ENCODE results near the gene SAPCD2.
A peak's percentile ranks its signal among the peaks of the same experiment; 100 is the strongest.
"Not testable (repeated sequence)": the region's sequence is repeated elsewhere in the genome, so short reads cannot be mapped to it uniquely, and the experiment has no call there.

SAPCD2 gene

GRCh38 chr9:137070201-137070905 is at the start of gene SAPCD2:
Gene SAPCD2 (minus strand): TSS chr9:137070557. CDS start chr9:137070460, 97 bp downstream.
- peak within 1 kb of the TSS; percentile 25 for H3K4me3 ChIP-seq (ENCODE audit: low read length)
- H3K27me3 ChIP-seq (ENCODE audit: control insufficient read depth, insufficient read depth, low read length): peaks cover 13% of the 10 kb centered on the region
- H3K4me1 ChIP-seq (ENCODE audit: control insufficient read depth, insufficient read depth, low read length): peaks cover 42% of the 10 kb centered on the region
- peak within 1 kb of the TSS; percentile 65 for H3K9ac ChIP-seq (ENCODE audit: low read length)
- H3K36me3 ChIP-seq (ENCODE audit: control insufficient read depth, insufficient read depth, low read length): no peaks in the 10 kb centered on the region
- H3K9me3 ChIP-seq (ENCODE audit: control insufficient read depth, low read length): no peaks in the 10 kb centered on the region

- H3K9me3 ChIP-seq (ENCODE audit: control insufficient read depth, low read length); H3K9ac ChIP-seq (ENCODE audit: low read length); H3K36me3 ChIP-seq (ENCODE audit: control insufficient read depth, insufficient read depth, low read length); H3K4me1 ChIP-seq (ENCODE audit: control insufficient read depth, insufficient read depth, low read length); H3K4me3 ChIP-seq (ENCODE audit: low read length): not testable (repeated sequence)
- H3K27me3 ChIP-seq (ENCODE audit: control insufficient read depth, insufficient read depth, low read length): peaks cover 19% of the 10 kb centered on the region
Observed at GRCh38 chr9:137118092-137118603, 47.8 kb upstream of the SAPCD2 start.

GRCh38 chr9:137117269-137117731 is 46.9 kb upstream of the SAPCD2 start:
- H3K4me1 ChIP-seq (ENCODE audit: control insufficient read depth, insufficient read depth, low read length): peaks cover 9% of the 10 kb centered on the region
- H3K27me3 ChIP-seq (ENCODE audit: control insufficient read depth, insufficient read depth, low read length): peaks cover 19% of the 10 kb centered on the region
- no peak overlapping the region for H3K4me3 ChIP-seq (ENCODE audit: low read length)
- no peak overlapping the region for H3K9ac ChIP-seq (ENCODE audit: low read length)
- no peaks in the 10 kb centered on the region for H3K36me3 ChIP-seq (ENCODE audit: control insufficient read depth, insufficient read depth, low read length)
- no peaks in the 10 kb centered on the region for H3K9me3 ChIP-seq (ENCODE audit: control insufficient read depth, low read length)

- H3K9ac ChIP-seq (ENCODE audit: low read length): no peak overlapping the region
- no peak overlapping the region for H3K4me3 ChIP-seq (ENCODE audit: low read length)
- H3K4me1 ChIP-seq (ENCODE audit: control insufficient read depth, insufficient read depth, low read length): peaks cover 9% of the 10 kb centered on the region
- no peaks in the 10 kb centered on the region for H3K9me3 ChIP-seq (ENCODE audit: control insufficient read depth, low read length)
- no peaks in the 10 kb centered on the region for H3K36me3 ChIP-seq (ENCODE audit: control insufficient read depth, insufficient read depth, low read length)
- peaks cover 19% of the 10 kb centered on the region for H3K27me3 ChIP-seq (ENCODE audit: control insufficient read depth, insufficient read depth, low read length)
Observed at GRCh38 chr9:137116728-137117127, 46.4 kb upstream of the SAPCD2 start.

- no peak overlapping the region for H3K4me3 ChIP-seq (ENCODE audit: low read length)
- peaks cover 9% of the 10 kb centered on the region for H3K4me1 ChIP-seq (ENCODE audit: control insufficient read depth, insufficient read depth, low read length)
- no peaks in the 10 kb centered on the region for H3K9me3 ChIP-seq (ENCODE audit: control insufficient read depth, low read length)
- H3K27me3 ChIP-seq (ENCODE audit: control insufficient read depth, insufficient read depth, low read length): peaks cover 19% of the 10 kb centered on the region
- no peak overlapping the region for H3K9ac ChIP-seq (ENCODE audit: low read length)
- H3K36me3 ChIP-seq (ENCODE audit: control insufficient read depth, insufficient read depth, low read length): no peaks in the 10 kb centered on the region
Observed at GRCh38 chr9:137116027-137116507, 45.7 kb upstream of the SAPCD2 start.

- Histone ChIP-seq H3K36me3 (ENCODE audit: control insufficient read depth, insufficient read depth, low read length) (no peaks in the 10 kb centered on the region), H3K9ac (ENCODE audit: low read length) (no peak overlapping the region), H3K4me3 (ENCODE audit: low read length) (no peak overlapping the region), H3K9me3 (ENCODE audit: control insufficient read depth, low read length) (no peaks in the 10 kb centered on the region), H3K27me3 (ENCODE audit: control insufficient read depth, insufficient read depth, low read length) (peaks cover 19% of the 10 kb centered on the region), H3K4me1 (ENCODE audit: control insufficient read depth, insufficient read depth, low read length) (peaks cover 9% of the 10 kb centered on the region)
Observed at GRCh38 chr9:137115394-137116026, 45.2 kb upstream of the SAPCD2 start.

GRCh38 chr9:137114613-137115393 is 44.4 kb upstream of the SAPCD2 start, which contains the start of gene DPP7:
Gene DPP7 (minus strand): TSS chr9:137114733. CDS start chr9:137114713, 20 bp downstream.
- Histone ChIP-seq H3K9me3 (ENCODE audit: control insufficient read depth, low read length) (no peaks in the 10 kb centered on the region), H3K27me3 (ENCODE audit: control insufficient read depth, insufficient read depth, low read length) (peaks cover 19% of the 10 kb centered on the region), H3K36me3 (ENCODE audit: control insufficient read depth, insufficient read depth, low read length) (no peaks in the 10 kb centered on the region), H3K9ac (ENCODE audit: low read length) (no peak within 1 kb of the TSS), H3K4me1 (ENCODE audit: control insufficient read depth, insufficient read depth, low read length) (peaks cover 9% of the 10 kb centered on the region), H3K4me3 (ENCODE audit: low read length) (peak within 1 kb of the TSS; percentile 41)

GRCh38 chr9:137114220-137114612 is 43.9 kb upstream of the SAPCD2 start:
- H3K4me1 ChIP-seq (ENCODE audit: control insufficient read depth, insufficient read depth, low read length): peaks cover 9% of the 10 kb centered on the region
- no peak overlapping the region for H3K4me3 ChIP-seq (ENCODE audit: low read length)
- no peaks in the 10 kb centered on the region for H3K36me3 ChIP-seq (ENCODE audit: control insufficient read depth, insufficient read depth, low read length)
- H3K9me3 ChIP-seq (ENCODE audit: control insufficient read depth, low read length): no peaks in the 10 kb centered on the region
- no peak overlapping the region for H3K9ac ChIP-seq (ENCODE audit: low read length)
- H3K27me3 ChIP-seq (ENCODE audit: control insufficient read depth, insufficient read depth, low read length): peaks cover 19% of the 10 kb centered on the region

- Histone ChIP-seq H3K36me3 (ENCODE audit: control insufficient read depth, insufficient read depth, low read length) (no peaks in the 10 kb centered on the region), H3K27me3 (ENCODE audit: control insufficient read depth, insufficient read depth, low read length) (peaks cover 19% of the 10 kb centered on the region), H3K9me3 (ENCODE audit: control insufficient read depth, low read length) (no peaks in the 10 kb centered on the region), H3K4me3 (ENCODE audit: low read length) (no peak overlapping the region), H3K4me1 (ENCODE audit: control insufficient read depth, insufficient read depth, low read length) (peaks cover 9% of the 10 kb centered on the region), H3K9ac (ENCODE audit: low read length) (no peak overlapping the region)
Observed at GRCh38 chr9:137113385-137114159, 43.2 kb upstream of the SAPCD2 start.

GRCh38 chr9:137112564-137113384 is 42.4 kb upstream of the SAPCD2 start:
- no peak overlapping the region for H3K9ac ChIP-seq (ENCODE audit: low read length)
- H3K36me3 ChIP-seq (ENCODE audit: control insufficient read depth, insufficient read depth, low read length): no peaks in the 10 kb centered on the region
- H3K27me3 ChIP-seq (ENCODE audit: control insufficient read depth, insufficient read depth, low read length): peaks cover 19% of the 10 kb centered on the region
- H3K4me3 ChIP-seq (ENCODE audit: low read length): no peak overlapping the region
- H3K4me1 ChIP-seq (ENCODE audit: control insufficient read depth, insufficient read depth, low read length): peaks cover 9% of the 10 kb centered on the region
- H3K9me3 ChIP-seq (ENCODE audit: control insufficient read depth, low read length): no peaks in the 10 kb centered on the region
